Smooth muscle cell of the brain vasculature (primary cell): ENCODE data around the gene AFG3L2.
"Not testable (repeated sequence)": the region's sequence is repeated elsewhere in the genome, so short reads cannot be mapped to it uniquely, and the experiment has no call there.

ENCODE experiments used
- DNase-seq: peaks from one replicate; pipeline ENCODE4 v3.0.0-alpha.2; 2012; ENCODE audit warnings: low read depth, low spot score

AFG3L2 gene

DNA sequence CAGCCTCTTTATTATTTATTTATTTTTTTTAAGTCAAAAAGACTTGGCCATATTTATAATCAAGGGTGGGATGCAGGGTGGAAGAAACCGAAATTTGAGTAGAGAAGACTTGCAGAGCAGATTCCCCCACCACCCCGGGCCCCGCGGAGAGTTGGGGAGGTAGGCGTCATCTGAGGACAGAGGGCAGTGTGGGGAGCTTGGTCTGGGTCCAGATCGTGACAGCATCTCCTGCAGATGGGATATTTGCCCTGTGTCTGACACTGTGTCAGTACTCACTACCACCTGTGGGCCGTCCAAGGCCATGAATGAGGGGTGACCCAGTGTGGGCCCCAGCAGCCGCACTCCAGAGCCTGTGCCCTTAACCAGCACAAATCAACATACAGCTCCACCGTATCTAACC lies 20.2 kb upstream of the AFG3L2 start:
- no peak for DNase-seq

DNA sequence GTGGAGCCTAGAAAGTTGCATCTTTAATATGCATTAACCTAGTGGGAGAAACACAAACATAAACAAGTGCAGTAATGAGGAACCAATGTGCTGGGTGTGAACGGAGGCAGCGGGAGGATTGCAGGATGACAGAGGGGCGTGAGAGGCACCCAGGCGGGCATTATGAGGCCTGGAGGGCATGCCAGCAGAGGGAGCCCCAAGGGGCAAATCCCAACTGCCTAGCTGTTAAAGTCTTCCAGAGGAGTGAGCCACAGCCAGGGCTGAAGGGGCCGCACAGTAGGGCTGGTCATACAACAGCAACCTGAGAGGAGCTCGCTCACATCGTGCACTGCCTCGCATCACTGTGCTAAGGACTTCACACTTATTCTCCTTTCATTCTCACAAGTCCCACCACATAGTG lies 17.4 kb upstream of the AFG3L2 start:
- DNase-seq, result no peak

DNA sequence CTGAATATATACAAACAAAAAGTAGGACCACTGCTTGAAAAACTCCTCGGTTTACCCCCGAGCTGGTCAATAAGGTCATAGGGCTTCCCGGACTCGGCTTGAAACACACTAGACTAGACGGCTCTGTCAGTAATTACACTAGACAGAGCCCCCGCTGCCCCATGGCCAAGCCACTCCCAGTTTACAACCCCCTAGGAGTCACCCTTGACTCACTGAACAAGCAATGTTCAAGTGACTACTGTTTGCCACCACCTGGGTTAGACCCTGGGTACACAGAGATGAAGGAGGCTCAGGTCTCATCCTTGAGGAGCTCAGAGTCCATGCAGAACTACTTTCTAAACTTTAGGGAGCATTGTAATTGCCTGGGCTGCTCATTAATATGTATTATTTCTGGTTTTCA lies 17.0 kb upstream of the AFG3L2 start:
- no peak for DNase-seq

DNA sequence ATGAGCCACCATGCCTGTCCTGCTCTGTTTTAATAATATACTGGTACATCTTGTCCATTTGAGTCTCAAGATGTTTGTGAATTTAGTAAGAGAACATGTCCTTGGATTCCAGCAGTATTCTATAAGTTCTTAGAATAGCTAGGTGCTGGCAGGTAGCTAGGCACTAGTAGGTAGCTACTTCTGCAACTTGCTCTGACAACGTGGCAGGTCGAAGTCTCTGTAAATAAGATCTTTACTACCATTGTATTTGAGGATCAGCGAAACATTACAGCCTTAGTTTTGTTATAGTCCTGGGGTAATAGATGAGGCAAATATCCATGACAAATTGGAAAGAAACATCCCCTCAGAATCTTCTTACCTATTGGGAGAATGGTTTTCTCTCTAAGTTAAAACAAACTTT lies 16.5 kb upstream of the AFG3L2 start:
- DNase-seq, result no peak

DNA sequence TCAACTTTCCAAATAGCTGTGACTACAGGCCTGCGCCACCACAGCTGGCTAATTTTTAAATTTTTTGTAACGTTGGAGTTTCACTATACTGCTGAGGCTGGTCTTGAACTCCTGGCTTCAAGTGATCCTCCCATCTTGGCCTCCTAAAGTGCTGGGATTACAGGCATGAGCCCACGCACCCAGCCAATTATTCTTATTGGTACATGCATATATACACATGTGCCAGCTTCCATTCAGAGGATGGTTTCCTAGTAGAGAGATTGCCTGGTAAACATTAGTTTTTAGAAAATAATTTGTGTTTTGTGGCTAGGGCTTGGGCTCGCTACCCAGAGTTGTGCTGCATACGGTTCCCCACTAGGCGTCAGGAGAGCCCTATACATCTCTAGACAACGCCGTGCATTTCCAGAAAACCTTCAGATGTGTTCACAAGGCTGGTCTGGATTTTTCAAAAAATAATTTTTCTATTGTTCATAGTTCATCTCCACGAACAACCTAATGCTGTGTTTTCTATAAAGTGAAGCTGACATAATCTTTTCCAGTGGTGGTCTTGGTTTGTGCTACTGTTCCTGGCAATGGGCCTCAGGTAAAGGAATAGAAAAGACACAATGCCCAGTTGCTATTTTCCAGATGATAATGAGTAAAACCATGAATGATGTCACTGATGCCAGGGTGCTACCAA lies 14.6 kb upstream of the AFG3L2 start:
- DNase-seq, result no peak

DNA sequence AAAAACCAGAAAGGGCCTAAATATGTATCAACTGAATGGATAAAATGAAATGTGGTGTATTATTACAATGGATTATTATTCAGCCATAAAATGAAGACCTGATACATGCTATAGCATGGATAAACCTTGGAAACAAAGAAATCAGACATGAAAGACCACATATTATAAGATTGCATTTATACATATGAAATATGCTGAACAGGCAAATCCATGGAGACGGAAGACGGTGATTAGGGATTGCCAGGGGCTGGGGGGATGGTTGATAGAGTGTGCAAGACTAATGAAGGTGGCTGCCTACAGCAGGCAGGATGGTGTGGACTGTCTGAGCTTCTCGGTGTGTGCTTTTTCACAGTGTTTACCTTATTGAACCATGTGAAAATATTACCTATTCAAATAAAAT lies 11.4 kb upstream of the AFG3L2 start:
- DNase-seq, result no peak

DNA sequence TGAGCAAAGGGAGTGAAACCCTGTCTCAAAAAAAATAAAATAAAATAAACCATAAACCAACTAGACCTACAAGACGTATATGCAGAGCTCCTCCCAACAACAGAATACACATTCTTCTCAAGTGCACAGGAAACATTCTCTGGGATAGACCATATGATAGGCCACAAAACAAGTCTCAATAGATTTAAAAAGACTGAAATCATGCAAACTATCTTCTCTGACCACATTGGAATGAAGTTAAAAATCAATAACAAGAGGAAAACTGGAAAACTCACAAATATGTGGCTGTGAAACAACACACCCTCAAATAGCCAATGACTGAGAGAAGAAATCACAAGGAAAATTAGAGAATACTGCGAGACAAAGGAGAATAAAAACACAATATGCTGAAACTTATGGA lies 7.2 kb upstream of the AFG3L2 start:
- DNase-seq, result no peak

DNA sequence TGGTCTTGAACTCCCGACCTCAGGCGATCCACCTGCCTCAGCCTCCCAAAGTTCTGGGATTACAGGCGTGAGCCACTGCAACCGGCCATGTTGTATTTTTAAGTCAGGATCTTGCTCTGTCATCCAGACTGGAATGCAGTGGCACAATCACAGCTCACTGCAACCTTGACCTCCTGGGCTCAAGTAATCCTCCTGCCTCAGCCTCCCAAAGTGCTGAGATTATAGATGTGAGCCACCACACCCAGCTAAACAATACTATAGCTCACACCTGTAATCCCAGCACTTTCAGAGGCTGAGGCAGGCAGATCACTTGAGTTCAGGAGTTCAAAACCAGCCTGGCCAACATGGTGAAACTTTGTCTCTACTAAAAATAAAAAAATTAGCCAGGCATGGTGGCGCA lies 6.7 kb upstream of the AFG3L2 start:
- DNase-seq, result not testable (repeated sequence)

DNA sequence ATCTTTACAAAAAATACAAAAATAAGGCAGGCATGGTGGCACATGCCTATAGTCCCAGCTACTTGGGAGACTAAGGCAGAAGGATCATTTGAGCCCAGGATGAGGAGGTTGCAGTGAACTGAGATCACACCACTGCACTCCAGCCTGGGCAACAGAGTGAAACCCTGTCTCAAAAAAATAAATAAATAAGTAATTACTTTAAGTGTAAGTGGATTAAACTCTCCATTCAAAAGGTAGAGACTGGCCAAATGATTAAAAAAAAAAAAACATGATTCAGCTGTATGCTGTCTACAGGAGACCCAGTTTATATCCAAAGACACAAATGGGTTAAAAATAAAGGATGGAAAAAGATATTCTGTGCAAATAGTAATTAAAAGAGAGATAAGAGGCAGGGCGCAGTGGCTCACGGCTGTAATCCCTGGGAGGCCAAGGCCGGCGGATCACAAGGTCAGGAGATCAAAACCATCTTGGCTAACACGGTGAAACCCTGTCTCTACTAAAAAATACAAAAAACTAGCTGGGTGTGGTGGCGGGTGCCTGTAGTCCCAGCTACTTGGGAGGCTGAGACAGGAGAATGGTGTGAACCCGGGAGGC lies 5.3 kb upstream of the AFG3L2 start:
- DNase-seq, result not testable (repeated sequence)

DNA sequence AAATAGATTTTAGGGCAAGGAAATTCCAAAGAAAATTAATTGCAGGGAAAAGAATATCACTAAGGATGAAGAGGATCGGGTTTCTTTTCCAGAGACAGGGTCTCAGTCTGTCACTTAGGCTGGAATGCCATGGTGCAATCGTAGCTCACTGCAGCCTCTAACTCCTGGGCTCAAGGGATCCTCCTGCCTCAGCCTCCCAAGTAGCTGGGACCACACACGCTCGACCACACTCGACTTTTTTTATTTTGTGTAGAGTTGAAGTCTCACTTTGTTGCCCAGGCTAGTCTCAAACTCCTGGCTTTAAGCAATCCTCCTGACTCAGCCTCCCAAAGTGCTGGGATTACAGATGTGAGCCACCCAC lies 1.2 kb upstream of the AFG3L2 start:
- DNase-seq, result not testable (repeated sequence)

DNA sequence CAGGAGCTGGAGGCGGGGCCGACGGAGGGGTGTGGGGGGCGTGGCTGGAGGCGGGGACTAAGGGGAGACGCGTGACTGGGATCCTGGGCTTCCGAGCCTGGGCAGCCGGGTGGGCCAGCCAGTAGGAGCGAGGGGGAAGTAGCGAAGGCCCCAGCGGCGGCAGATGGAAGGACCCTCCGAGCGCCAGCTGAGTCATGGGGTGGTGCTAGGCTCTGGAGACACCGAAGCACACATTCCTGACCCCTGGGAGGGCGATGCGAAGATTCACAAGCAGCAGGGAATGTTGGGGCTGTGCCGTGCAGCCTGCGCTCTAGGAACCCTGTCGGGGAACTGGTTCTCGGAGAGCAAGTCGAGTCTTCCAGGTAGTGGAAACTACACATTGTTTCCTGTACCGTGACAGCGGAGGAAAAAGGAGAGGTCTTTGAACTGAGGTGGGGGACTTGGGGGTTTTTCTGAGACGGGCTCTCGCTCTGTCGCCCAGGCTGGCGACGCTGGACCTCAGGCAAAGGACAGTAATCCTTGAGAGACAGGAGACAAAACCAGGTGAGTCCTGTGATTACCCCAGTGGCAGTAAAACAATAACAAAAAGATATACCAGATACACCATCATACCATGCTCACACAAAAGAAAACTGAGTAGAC lies 650 bp upstream of the AFG3L2 start:
- no peak for DNase-seq

DNA sequence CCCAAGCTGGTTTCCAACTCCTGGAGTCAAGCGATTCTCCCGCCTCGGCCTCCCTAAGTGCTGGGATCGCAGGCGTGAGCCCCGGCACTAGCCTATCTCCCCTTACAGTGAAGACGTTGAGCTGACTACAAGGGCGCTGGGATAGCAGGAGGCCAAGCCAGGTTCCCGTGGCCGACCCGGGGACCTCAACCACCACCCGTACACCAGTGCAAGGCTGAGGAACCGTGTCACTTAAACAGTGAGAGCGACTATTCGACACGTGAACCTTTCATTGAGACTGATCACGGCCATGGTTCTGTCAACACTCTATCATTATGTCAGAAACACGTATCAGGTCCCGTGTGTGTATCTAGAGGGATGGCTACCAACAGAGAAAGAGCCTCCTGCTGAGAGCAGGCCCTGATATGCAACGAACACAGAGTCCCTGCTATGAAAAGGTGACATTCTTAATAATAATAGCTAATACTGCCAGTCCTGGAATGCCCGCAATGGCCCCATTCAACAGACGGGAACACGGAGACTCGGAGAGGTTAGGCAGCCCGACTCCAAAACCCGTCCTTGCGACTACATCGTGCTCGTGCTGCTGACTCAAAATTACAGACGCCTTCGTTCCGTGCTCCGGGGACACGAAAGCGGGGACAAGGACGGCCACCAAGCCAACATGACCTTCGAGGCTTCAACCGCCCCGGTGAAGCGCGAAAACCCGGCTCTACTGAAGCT lies 833 bp downstream of the AFG3L2 start:
- no peak for DNase-seq

DNA sequence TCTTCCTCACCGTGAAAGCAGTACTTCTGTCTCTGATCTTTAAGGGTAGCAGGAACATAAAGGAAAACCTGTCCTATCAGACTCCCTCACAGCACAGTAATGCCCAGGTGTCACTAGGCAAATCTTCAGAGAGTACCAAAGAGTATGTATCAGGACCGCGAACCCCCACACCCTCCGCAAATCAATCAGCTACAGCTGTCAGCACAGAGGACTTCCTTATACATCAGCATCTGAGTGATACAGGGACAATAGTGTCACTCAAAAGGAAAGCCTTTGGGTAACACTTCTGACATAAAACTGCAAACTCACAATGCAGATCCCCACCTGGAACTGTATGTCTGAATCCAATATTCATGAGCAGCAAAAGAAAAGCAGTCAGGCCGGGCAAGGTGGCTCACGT lies 2.6 kb downstream of the AFG3L2 start:
- DNase-seq, result no peak

DNA sequence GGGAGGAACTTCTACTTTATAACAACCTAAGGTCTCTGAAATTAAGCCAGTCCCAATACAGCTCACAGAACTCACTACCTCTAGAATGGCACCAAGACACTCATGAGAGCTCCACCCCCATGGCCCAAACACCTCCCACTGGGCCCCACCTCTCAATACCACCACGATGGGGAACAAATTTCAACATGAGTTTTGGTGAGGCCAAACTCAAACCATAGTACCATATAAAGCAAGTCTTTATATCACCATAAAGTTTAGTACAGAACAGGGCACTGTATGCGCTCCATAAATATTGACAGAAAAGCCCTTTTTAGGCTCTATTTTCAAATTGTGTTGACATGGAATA lies 3.3 kb downstream of the AFG3L2 start:
- no peak for DNase-seq

DNA sequence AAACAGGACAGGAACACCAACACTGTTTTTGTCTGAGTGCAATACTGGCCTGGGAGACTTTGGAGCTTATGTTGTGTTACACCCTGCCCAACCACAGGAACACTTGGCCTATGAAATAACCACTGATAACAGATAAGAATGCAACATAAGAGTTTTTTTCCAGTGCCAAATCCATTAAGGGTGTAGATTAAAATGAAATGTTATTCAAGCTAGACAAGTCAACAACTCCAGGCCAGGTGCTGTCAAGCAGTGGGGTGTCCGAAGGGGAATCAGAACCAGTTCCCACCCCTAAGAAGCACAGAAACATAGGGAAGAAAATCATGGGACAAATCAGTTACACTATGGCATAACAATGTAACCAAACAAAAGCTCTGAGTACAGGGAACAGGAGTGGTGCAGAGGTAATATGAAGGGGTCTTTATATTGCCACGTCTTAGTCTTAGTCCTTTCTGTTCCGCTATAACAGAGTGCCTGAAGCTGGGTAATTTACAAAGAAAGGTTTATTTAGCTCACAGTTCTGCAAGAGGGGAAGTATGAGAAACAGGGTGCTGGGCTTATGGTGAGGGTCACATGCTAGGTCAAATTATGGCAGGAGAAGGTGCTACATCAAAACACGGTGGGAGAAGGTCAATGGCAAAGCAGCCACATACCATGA lies 3.8 kb downstream of the AFG3L2 start:
- no peak for DNase-seq

DNA sequence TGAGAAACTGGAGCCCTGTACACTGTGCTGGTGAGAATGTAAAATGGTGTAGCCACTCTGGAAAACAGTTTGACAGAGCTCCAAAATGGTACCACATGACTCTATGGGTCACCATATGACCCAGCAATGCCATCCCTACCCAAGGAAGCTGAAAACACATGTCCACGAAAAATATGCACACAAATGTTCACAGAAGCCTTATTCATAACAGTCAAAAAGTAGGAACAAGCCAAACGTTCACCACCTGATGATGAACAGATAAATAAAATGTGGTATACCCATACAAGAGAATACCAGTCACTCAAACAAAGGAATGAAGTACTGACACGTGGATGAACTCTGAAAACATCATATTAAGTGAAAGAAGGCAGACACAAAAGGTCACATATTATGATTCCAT lies 4.6 kb downstream of the AFG3L2 start:
- no peak for DNase-seq

DNA sequence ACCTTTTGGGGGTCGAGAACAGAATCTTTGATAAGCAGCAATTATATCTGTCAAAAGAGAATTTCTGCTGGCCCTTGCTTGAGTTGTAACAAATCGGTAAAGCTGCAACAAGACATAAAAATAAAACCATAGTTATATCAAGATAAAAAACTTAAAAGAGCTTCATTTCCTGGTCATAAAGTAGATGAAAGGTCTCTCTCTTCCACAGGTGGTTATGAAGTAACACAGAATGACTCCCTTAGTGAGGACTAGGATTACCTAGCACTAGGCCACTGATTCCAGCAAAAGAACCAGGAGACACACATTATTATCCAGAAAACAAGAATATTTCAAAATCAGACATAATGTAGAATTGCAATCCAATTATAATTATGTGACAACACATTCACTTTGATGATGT lies 5.4 kb downstream of the AFG3L2 start:
- no peak for DNase-seq

DNA sequence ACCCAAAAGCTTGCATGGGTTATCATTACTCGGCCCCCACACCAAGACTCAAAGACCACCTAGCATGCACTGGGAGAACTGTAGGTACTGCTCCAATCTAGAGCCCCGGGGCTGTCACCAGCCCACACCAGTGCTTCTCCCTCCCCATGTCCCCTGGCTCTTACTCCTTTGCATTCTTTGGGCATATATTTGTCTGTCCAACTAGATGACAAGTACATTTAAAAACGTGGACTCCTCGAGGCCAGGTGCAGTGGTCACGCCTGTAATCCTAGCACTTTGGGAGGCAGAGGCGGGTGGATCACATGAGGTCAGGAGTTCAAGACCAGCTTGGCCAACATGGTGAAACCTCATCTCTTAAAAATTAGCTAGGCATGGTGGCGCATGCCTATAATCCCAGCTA lies 7.8 kb downstream of the AFG3L2 start:
- DNase-seq, result no peak

DNA sequence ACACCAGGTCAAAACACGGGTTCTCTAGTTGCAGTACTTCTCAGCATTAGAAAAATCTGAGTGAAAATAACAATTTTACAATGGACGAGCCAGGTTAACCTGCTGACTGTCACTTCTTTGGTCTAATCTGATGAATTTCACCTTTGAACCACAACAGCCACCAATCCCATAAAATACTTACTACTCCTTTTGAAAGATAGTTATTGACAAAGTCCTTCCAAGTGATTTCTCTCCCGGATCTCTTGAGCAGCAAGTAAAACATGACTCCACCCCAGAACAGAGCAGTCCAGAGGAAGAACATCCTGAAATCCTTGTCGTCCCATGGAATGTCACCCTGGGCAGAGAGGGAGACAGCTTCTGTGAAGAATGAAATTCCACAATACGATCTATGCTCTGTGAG lies 10.2 kb downstream of the AFG3L2 start:
- DNase-seq, result no peak

DNA sequence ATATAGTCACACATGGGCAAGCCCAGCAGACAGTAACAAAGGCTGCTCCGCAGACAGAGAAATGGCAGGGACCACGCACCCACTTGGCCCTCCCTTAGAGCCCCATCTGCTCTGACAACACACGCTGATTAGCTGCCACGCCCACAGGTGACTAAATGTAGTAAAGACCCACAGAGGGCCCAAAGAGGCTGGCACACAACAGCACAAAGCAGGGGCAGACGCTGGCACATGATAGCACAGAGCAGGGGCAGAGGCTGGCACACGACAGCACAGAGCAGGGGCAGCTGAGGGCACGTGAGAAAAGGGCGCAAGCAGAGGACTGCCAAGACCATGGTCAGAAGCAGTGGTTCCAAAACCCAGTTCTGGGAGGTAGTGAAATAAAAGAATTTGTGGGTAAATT lies 10.6 kb downstream of the AFG3L2 start:
- no peak for DNase-seq

DNA sequence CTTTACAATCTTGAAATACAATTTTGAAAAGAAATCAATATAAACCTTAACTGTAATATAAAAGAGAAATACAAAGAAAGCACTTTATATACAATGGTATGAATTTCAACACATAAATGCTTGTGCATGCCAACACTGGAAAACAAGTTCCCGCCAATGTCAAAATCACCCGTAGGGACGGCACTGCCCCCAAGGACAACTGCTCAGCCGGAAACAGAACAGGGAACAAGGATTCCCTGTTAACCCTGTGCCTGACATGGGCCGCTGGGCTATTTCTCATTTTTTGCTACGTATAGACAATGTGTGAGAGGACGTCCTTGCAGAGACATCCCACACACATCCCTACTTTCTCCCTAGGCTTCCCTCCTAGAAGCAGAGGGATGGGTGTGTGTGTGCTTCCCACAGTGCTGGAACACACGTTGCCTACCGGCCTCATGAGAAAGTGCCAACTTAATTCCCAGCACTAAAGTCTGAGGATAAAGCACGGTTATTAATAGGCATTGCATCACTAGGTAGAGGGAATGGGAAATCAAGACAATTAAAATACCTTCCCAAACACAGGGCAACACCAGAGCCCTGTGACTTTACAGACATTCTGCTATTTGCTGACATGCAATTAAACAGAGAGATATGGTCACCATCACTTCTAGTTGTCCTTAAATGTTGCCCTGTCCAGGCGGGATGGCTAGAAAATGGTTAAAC lies 14.4 kb downstream of the AFG3L2 start:
- no peak for DNase-seq
